Measurements from ENCODE around the gene WRNIP1.

The WRNIP1 gene

GRCh38 chr6:2756687-2757224, 8.4 kb upstream of the WRNIP1 start (continued):
- TF ChIP-seq TSHZ2 (CRISPR knock-in tag; IDR thresholded peaks at IDR 0.05): no peak
- TF ChIP-seq ZFP30 (CRISPR knock-in tag; IDR thresholded peaks at IDR 0.05): no peak
- no peak for TF ChIP-seq TCF4 (CRISPR knock-in tag; IDR thresholded peaks at IDR 0.05; ENCODE audit: borderline replicate concordance)

GRCh38 chr6:2758980-2759379, 6.2 kb upstream of the WRNIP1 start:
- no peak for ATAC-seq
- TF ChIP-seq SNAI2 (CRISPR knock-in tag; IDR thresholded peaks at IDR 0.05): no peak
- no peak for TF ChIP-seq ZC3H10 (CRISPR knock-in tag; IDR thresholded peaks at IDR 0.05)
- TF ChIP-seq PATZ1 (CRISPR knock-in tag; IDR thresholded peaks at IDR 0.05; ENCODE audit: borderline replicate concordance): no peak
- TF ChIP-seq ISL1 (CRISPR knock-in tag; IDR thresholded peaks at IDR 0.05): no peak
- no peak for TF ChIP-seq ZFP3 (CRISPR knock-in tag; IDR thresholded peaks at IDR 0.05)
- TF ChIP-seq ZFP30 (CRISPR knock-in tag; IDR thresholded peaks at IDR 0.05): no peak
- TF ChIP-seq ZNF70 (CRISPR knock-in tag; IDR thresholded peaks at IDR 0.05): no peak
- TF ChIP-seq OSR1 (CRISPR knock-in tag; IDR thresholded peaks at IDR 0.05): no peak
- TF ChIP-seq ZNF8 (CRISPR knock-in tag; IDR thresholded peaks at IDR 0.05): no peak
- TF ChIP-seq TCF4 (CRISPR knock-in tag; IDR thresholded peaks at IDR 0.05; ENCODE audit: borderline replicate concordance): no peak
- no peak for TF ChIP-seq TSHZ2 (CRISPR knock-in tag; IDR thresholded peaks at IDR 0.05)
- no peak for TF ChIP-seq ZNF565 (CRISPR knock-in tag; conservative IDR thresholded peaks at IDR 0.05; ENCODE audit: low read depth)
- no peak for TF ChIP-seq PPARA (CRISPR knock-in tag; IDR thresholded peaks at IDR 0.05; ENCODE audit: borderline replicate concordance)
- TF ChIP-seq ARNTL (CRISPR knock-in tag; IDR thresholded peaks at IDR 0.05; ENCODE audit: borderline replicate concordance, low read depth): no peak
- TF ChIP-seq RARB (CRISPR knock-in tag; IDR thresholded peaks at IDR 0.05): no peak
- TF ChIP-seq CREB5 (CRISPR knock-in tag; IDR thresholded peaks at IDR 0.05; ENCODE audit: low read depth): no peak
- no peak for TF ChIP-seq BACH2 (CRISPR knock-in tag; IDR thresholded peaks at IDR 0.05; ENCODE audit: borderline replicate concordance)
- no peak for TF ChIP-seq POU6F1 (CRISPR knock-in tag; IDR thresholded peaks at IDR 0.05; ENCODE audit: borderline replicate concordance, low read depth)
- no peak for TF ChIP-seq GLIS3 (CRISPR knock-in tag; IDR thresholded peaks at IDR 0.05)
